ENCODE data around the gene PRICKLE3.

GRCh38 chrX:49183701-49184281 is 2.4 kb downstream of the PRICKLE3 start:
- TF ChIP-seq, protein P1, sequence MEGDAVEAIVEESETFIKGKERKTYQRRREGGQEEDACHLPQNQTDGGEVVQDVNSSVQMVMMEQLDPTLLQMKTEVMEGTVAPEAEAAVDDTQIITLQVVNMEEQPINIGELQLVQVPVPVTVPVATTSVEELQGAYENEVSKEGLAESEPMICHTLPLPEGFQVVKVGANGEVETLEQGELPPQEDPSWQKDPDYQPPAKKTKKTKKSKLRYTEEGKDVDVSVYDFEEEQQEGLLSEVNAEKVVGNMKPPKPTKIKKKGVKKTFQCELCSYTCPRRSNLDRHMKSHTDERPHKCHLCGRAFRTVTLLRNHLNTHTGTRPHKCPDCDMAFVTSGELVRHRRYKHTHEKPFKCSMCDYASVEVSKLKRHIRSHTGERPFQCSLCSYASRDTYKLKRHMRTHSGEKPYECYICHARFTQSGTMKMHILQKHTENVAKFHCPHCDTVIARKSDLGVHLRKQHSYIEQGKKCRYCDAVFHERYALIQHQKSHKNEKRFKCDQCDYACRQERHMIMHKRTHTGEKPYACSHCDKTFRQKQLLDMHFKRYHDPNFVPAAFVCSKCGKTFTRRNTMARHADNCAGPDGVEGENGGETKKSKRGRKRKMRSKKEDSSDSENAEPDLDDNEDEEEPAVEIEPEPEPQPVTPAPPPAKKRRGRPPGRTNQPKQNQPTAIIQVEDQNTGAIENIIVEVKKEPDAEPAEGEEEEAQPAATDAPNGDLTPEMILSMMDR (IDR thresholded peaks at IDR 0.05): no peak
- no peak for TF ChIP-seq POLR2A (IDR thresholded peaks at IDR 0.05)

Measured in gastroesophageal sphincter (tissue), 3 donors.